ENCODE results near the gene DNAH5.

Gene DNAH5

GRCh38 chr5:13692172-13692571, 252.3 kb downstream of the DNAH5 start:
- Histone ChIP-seq H3K4me1 (no peaks in the 10 kb centered on the region), H3K4me3 (ENCODE audit: low read depth, low read length) (no peak overlapping the region), H3K9me3 (no peaks in the 10 kb centered on the region), H3K36me3 (no peaks in the 10 kb centered on the region), H3K27me3 (no peaks in the 10 kb centered on the region)
- DNase-seq, result no peak
- TF ChIP-seq CTCF (IDR thresholded peaks at IDR 0.05; ENCODE audit: low read depth, low read length), result no peak

- no peak for TF ChIP-seq CTCF (IDR thresholded peaks at IDR 0.05; ENCODE audit: low read depth, low read length)
- no peak for DNase-seq
- no peak overlapping the region for H3K4me3 ChIP-seq (ENCODE audit: low read depth, low read length)
- no peaks in the 10 kb centered on the region for H3K9me3 ChIP-seq
- no peaks in the 10 kb centered on the region for H3K27me3 ChIP-seq
- no peaks in the 10 kb centered on the region for H3K4me1 ChIP-seq
- H3K36me3 ChIP-seq, result no peaks in the 10 kb centered on the region
These were observed 268.0 kb downstream of the DNAH5 start for GRCh38 chr5:13676531-13676930.

- Histone ChIP-seq H3K36me3 (no peaks in the 10 kb centered on the region), H3K4me1 (no peaks in the 10 kb centered on the region), H3K9me3 (no peaks in the 10 kb centered on the region), H3K27me3 (no peaks in the 10 kb centered on the region), H3K4me3 (ENCODE audit: low read depth, low read length) (no peak overlapping the region)
- no peak for DNase-seq
- no peak for TF ChIP-seq CTCF (IDR thresholded peaks at IDR 0.05; ENCODE audit: low read depth, low read length)
These were observed 270.1 kb downstream of the DNAH5 start for GRCh38 chr5:13674391-13674790.

- Histone ChIP-seq H3K36me3 (no peaks in the 10 kb centered on the region), H3K4me3 (ENCODE audit: low read depth, low read length) (no peak overlapping the region), H3K4me1 (no peaks in the 10 kb centered on the region), H3K27me3 (no peaks in the 10 kb centered on the region), H3K9me3 (no peaks in the 10 kb centered on the region)
- no peak for DNase-seq
- no peak for TF ChIP-seq CTCF (IDR thresholded peaks at IDR 0.05; ENCODE audit: low read depth, low read length)
These were observed 271.0 kb downstream of the DNAH5 start for GRCh38 chr5:13673511-13673910.

GRCh38 chr5:13664377-13664776, 280.1 kb downstream of the DNAH5 start:
- Histone ChIP-seq H3K4me1 (no peaks in the 10 kb centered on the region), H3K9me3 (no peaks in the 10 kb centered on the region), H3K4me3 (ENCODE audit: low read depth, low read length) (no peak overlapping the region), H3K36me3 (no peaks in the 10 kb centered on the region), H3K27me3 (no peaks in the 10 kb centered on the region)
- no peak for TF ChIP-seq CTCF (IDR thresholded peaks at IDR 0.05; ENCODE audit: low read depth, low read length)
- no peak for DNase-seq

GRCh38 chr5:13662626-13663025, 281.9 kb downstream of the DNAH5 start:
- Histone ChIP-seq H3K9me3 (no peaks in the 10 kb centered on the region), H3K27me3 (no peaks in the 10 kb centered on the region), H3K4me1 (no peaks in the 10 kb centered on the region), H3K4me3 (ENCODE audit: low read depth, low read length) (no peak overlapping the region), H3K36me3 (no peaks in the 10 kb centered on the region)
- TF ChIP-seq CTCF (IDR thresholded peaks at IDR 0.05; ENCODE audit: low read depth, low read length), result no peak
- DNase-seq, result no peak

Measured in BE2C (cell line).